ENCODE results near the gene NPY5R.
A peak's percentile ranks its signal among the peaks of the same experiment; 100 is the strongest.

NPY5R gene

GRCh38 chr4:163343604-163344146 lies at the start of gene NPY5R:
Gene NPY5R, plus strand, starts transcription at chr4:163343892. Its CDS starts 6,382 bp downstream, at chr4:163350274.
- DNase-seq (ENCODE audit: low read depth in 2 of 2) = no peak

- no peak for DNase-seq (ENCODE audit: low read depth in 2 of 2)
Measured at GRCh38 chr4:163295138-163295537, 48.6 kb upstream of the NPY5R start.

GRCh38 chr4:163300445-163300844 lies 43.2 kb upstream of the NPY5R start:
- no peak for DNase-seq (ENCODE audit: low read depth in 2 of 2)

- no peak for DNase-seq (ENCODE audit: low read depth in 2 of 2)
Measured at GRCh38 chr4:163303069-163303468, 40.6 kb upstream of the NPY5R start.

- no peak for DNase-seq (ENCODE audit: low read depth in 2 of 2)
Measured at GRCh38 chr4:163309466-163309865, 34.2 kb upstream of the NPY5R start.

- no peak for DNase-seq (ENCODE audit: low read depth in 2 of 2)
Measured at GRCh38 chr4:163317110-163317509, 26.6 kb upstream of the NPY5R start.

GRCh38 chr4:163330916-163331628 lies 12.6 kb upstream of the NPY5R start:
- DNase-seq (ENCODE audit: low read depth in 2 of 2) = no peak

GRCh38 chr4:163331629-163332376 lies 11.9 kb upstream of the NPY5R start:
- no peak for DNase-seq (ENCODE audit: low read depth in 2 of 2)

GRCh38 chr4:163332526-163333406 lies 10.9 kb upstream of the NPY5R start, which contains the start of gene NPY1R:
Gene NPY1R, minus strand, starts transcription at chr4:163332596. Its CDS starts 6,042 bp downstream, at chr4:163326554.
- peak in 1 of 2 donors; percentile 5 for DNase-seq (ENCODE audit: low read depth in 2 of 2)

- no peak for DNase-seq (ENCODE audit: low read depth in 2 of 2)
Measured at GRCh38 chr4:163335384-163335783, 8.3 kb upstream of the NPY5R start.

- DNase-seq (ENCODE audit: low read depth in 2 of 2) = no peak
Measured at GRCh38 chr4:163344147-163345125, 744 bp downstream of the NPY5R start.

- DNase-seq (ENCODE audit: low read depth in 2 of 2) = no peak
Measured at GRCh38 chr4:163350672-163351071, 7.0 kb downstream of the NPY5R start.

GRCh38 chr4:163353054-163353453 lies 9.4 kb downstream of the NPY5R start:
- no peak for DNase-seq (ENCODE audit: low read depth in 2 of 2)

- no peak for DNase-seq (ENCODE audit: low read depth in 2 of 2)
Measured at GRCh38 chr4:163356104-163356503, 12.4 kb downstream of the NPY5R start.

GRCh38 chr4:163367651-163368050 lies 24.0 kb downstream of the NPY5R start:
- DNase-seq (ENCODE audit: low read depth in 2 of 2) = no peak

- DNase-seq (ENCODE audit: low read depth in 2 of 2) = no peak
Measured at GRCh38 chr4:163372029-163372428, 28.3 kb downstream of the NPY5R start.

GRCh38 chr4:163378661-163379060 lies 35.0 kb downstream of the NPY5R start:
- no peak for DNase-seq (ENCODE audit: low read depth in 2 of 2)

- no peak for DNase-seq (ENCODE audit: low read depth in 2 of 2)
Measured at GRCh38 chr4:163380703-163381102, 37.0 kb downstream of the NPY5R start.

- no peak for DNase-seq (ENCODE audit: low read depth in 2 of 2)
Measured at GRCh38 chr4:163382178-163382869, 38.6 kb downstream of the NPY5R start.

GRCh38 chr4:163384434-163384833 lies 40.7 kb downstream of the NPY5R start:
- DNase-seq (ENCODE audit: low read depth in 2 of 2) = no peak

Measured in stimulated activated CD4-positive, alpha-beta T cell treated with anti-CD3 and anti-CD28 coated beads, Interleukin-1b, Interleukin-23, amount 100 ng/mL, for 4 hours (primary cell).